ENCODE results near the gene CNIH2.

The CNIH2 gene

GRCh38 chr11:66281776-66282467, 3.9 kb downstream of the CNIH2 start:
- H2BK120ac ChIP-seq (ENCODE audit: low read depth, low read length): no peak overlapping the region
- no peaks in the 10 kb centered on the region for H3K9me3 ChIP-seq (ENCODE audit: control insufficient read depth, low read length)
- no peak overlapping the region for H2AK5ac ChIP-seq (ENCODE audit: low read length, severe bottlenecking)

DNA sequence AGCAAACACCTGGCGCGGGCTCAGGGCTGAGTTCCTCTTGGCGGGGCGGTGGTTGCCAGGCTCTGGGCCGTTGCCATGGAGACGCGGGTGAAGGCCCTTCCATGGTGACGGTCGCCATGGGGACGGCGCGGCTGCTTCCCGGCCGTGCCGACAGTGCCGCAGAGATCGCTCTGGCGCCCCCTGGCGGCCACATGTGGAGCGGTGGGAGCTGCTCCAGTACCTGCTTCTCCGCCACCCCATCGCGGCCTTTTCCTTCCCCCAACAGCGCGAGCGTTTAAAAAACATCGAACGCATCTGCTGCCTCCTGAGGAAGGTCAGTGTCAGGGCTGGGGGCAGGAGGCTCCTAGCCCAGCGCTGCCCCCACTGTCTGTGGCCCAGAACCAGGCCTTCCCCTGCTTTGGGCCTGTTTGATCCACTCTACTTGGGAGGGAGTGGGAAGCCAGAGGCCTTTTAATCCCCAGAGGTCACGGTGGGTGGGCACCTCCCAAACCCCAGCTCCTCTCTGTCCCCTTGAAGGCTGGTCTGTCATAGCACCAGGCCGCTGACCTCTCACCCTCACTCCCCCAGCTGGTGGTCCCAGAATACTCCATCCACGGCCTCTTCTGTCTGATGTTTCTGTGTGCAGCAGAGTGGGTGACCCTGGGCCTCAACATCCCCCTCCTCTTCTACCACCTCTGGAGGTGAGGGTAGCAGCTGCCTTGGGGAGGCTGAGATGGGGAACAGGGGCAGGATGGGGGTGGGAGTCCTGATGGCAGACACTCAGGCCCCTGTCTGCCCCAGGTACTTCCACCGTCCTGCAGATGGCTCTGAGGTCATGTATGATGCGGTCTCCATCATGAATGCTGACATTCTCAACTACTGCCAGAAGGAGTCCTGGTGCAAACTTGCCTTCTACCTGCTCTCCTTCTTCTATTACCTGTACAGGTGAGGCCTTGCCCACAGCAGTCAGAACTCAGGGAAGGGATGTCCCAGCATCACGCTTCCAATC, 4.8 kb downstream of the CNIH2 start:
- Histone ChIP-seq H3K27me3 (ENCODE audit: control insufficient read depth in 1 of 2, insufficient read depth in 1 of 2, low read length in 2 of 2) (peaks cover 7 to 13% of the 10 kb centered on the region in 2 experiments), H2AFZ (ENCODE audit: low read depth, low read length) (no peak overlapping the region), H4K91ac (ENCODE audit: low read length) (no peak overlapping the region), H2BK12ac (ENCODE audit: low read length in 2 of 2) (no peak overlapping the region), H2BK5ac (ENCODE audit: low read depth, low read length, poor library complexity, severe bottlenecking) (no peak overlapping the region), H3K36me3 (ENCODE audit: control insufficient read depth in 1 of 2, insufficient read depth in 2 of 2, low read depth in 1 of 2, low read length in 2 of 2) (peaks cover 36 to 48% of the 10 kb centered on the region in 2 experiments), H3K4me3 (ENCODE audit: insufficient read depth in 1 of 2, low read depth in 1 of 2, low read length in 2 of 2) (no peak overlapping the region), H3K18ac (ENCODE audit: low read depth in 1 of 2, low read length in 2 of 2) (no peak overlapping the region), H3K9ac (ENCODE audit: low read length) (peak overlapping the region; percentile 61), H3K9me3 (ENCODE audit: control insufficient read depth, low read length) (no peaks in the 10 kb centered on the region), H4K8ac (ENCODE audit: low read length) (no peak overlapping the region), H3K4me1 (ENCODE audit: control insufficient read depth, insufficient read depth, low read depth, low read length) (peaks cover 41% of the 10 kb centered on the region), H2BK120ac (ENCODE audit: low read depth, low read length) (no peak overlapping the region), H2AK5ac (ENCODE audit: low read length, severe bottlenecking) (no peak overlapping the region), H2BK15ac (ENCODE audit: low read depth, poor library complexity, severe bottlenecking) (no peak overlapping the region), H3K14ac (ENCODE audit: low read length in 2 of 2) (no peak overlapping the region), H3K79me1 (replicated peaks; ENCODE audit: low read length, poor library complexity, severe bottlenecking) (peaks cover 27% of the 10 kb centered on the region), H3K4me2 (ENCODE audit: low read length, poor library complexity, severe bottlenecking) (no peak overlapping the region), H3K23ac (ENCODE audit: low read length in 2 of 2) (no peak overlapping the region), H3K27ac (ENCODE audit: low read length, poor library complexity, severe bottlenecking) (no peak overlapping the region), H3K4ac (ENCODE audit: low read depth in 1 of 2, low read length in 2 of 2) (no peak overlapping the region)
- WGBS: 13% methylated on average over 33 of the region's 35 CpGs
- peak; percentile 96 for DNase-seq

More at GRCh38 chr11:66281776-66282467, 3.9 kb downstream of the CNIH2 start:
- Histone ChIP-seq H3K23ac (ENCODE audit: low read length in 2 of 2) (no peak overlapping the region), H3K9ac (ENCODE audit: low read length) (peak overlapping the region; percentile 22), H4K8ac (ENCODE audit: low read length) (no peak overlapping the region), H2AFZ (ENCODE audit: low read depth, low read length) (no peak overlapping the region), H3K4me1 (ENCODE audit: control insufficient read depth, insufficient read depth, low read depth, low read length) (peaks cover 39% of the 10 kb centered on the region), H2BK15ac (ENCODE audit: low read depth, poor library complexity, severe bottlenecking) (no peak overlapping the region), H3K36me3 (ENCODE audit: control insufficient read depth in 1 of 2, insufficient read depth in 2 of 2, low read depth in 1 of 2, low read length in 2 of 2) (peaks cover 33 to 40% of the 10 kb centered on the region in 2 experiments), H3K79me1 (replicated peaks; ENCODE audit: low read length, poor library complexity, severe bottlenecking) (peaks cover 26% of the 10 kb centered on the region), H3K27ac (ENCODE audit: low read length, poor library complexity, severe bottlenecking) (no peak overlapping the region), H3K4me3 (ENCODE audit: insufficient read depth in 1 of 2, low read depth in 1 of 2, low read length in 2 of 2) (no peak overlapping the region), H3K14ac (ENCODE audit: low read length in 2 of 2) (no peak overlapping the region), H2BK12ac (ENCODE audit: low read length in 2 of 2) (peak overlapping the region in 1 of 2 experiments; percentile 12), H3K4ac (ENCODE audit: low read depth in 1 of 2, low read length in 2 of 2) (no peak overlapping the region), H3K27me3 (ENCODE audit: control insufficient read depth in 1 of 2, insufficient read depth in 1 of 2, low read length in 2 of 2) (peaks cover 7 to 13% of the 10 kb centered on the region in 2 experiments), H3K4me2 (ENCODE audit: low read length, poor library complexity, severe bottlenecking) (no peak overlapping the region), H3K18ac (ENCODE audit: low read depth in 1 of 2, low read length in 2 of 2) (peak overlapping the region in 1 of 2 experiments; percentile 1), H4K91ac (ENCODE audit: low read length) (no peak overlapping the region), H2BK5ac (ENCODE audit: low read depth, low read length, poor library complexity, severe bottlenecking) (no peak overlapping the region)
- DNase-seq: no peak
- WGBS: 49% methylated on average over 10 of the region's 20 CpGs

DNA sequence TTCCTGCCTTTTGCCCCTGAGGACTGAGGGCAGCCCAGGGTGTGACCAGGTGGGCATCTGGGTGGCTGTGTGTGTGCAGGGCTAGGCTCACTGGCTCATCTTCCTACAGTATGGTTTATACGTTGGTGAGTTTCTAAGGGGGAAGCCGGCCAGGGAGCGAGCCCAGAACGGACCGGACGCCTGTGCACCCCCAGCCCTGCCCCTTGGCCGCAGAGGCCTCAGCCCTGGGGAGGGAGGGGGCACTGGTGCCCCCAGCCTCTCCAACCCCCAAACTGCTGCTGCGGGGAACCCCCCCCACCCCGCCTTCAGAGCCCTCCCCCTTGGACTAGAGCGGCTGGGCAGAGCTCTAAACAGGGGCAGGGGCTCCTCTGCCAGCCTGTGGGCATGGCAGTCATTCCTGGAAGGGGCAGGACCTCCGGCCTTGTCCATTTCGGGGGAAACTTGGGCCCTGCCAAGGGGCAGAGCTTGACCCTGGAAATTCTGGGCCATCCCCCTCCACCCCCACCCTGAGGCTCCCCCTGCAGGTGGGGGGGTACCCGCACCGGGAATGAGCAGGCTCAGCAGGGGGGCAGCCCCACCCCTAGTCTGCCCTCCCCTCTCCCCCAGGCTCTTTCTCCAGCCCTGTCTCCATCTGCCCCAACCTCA, 5.6 kb downstream of the CNIH2 start:
- no peak overlapping the region for H3K4me2 ChIP-seq (ENCODE audit: low read length, poor library complexity, severe bottlenecking)
- no peak overlapping the region for H2BK12ac ChIP-seq (ENCODE audit: low read length in 2 of 2)
- 92% methylated on average over 12 of the region's 14 CpGs for WGBS
- no peak overlapping the region for H3K18ac ChIP-seq (ENCODE audit: low read depth in 1 of 2, low read length in 2 of 2)
- no peak overlapping the region for H3K23ac ChIP-seq (ENCODE audit: low read length in 2 of 2)
- no peak overlapping the region for H3K27ac ChIP-seq (ENCODE audit: low read length, poor library complexity, severe bottlenecking)
- DNase-seq: no peak
- H3K4me1 ChIP-seq (ENCODE audit: control insufficient read depth, insufficient read depth, low read depth, low read length): peaks cover 40% of the 10 kb centered on the region
- no peak overlapping the region for H3K4ac ChIP-seq (ENCODE audit: low read depth in 1 of 2, low read length in 2 of 2)
- H4K91ac ChIP-seq (ENCODE audit: low read length): no peak overlapping the region
- H2BK5ac ChIP-seq (ENCODE audit: low read depth, low read length, poor library complexity, severe bottlenecking): no peak overlapping the region
- H2BK120ac ChIP-seq (ENCODE audit: low read depth, low read length): no peak overlapping the region
- no peak overlapping the region for H2AK5ac ChIP-seq (ENCODE audit: low read length, severe bottlenecking)
- H3K79me1 ChIP-seq (replicated peaks; ENCODE audit: low read length, poor library complexity, severe bottlenecking): peaks cover 28% of the 10 kb centered on the region
- H3K27me3 ChIP-seq (ENCODE audit: control insufficient read depth in 1 of 2, insufficient read depth in 1 of 2, low read length in 2 of 2): peaks cover 7 to 13% of the 10 kb centered on the region in 2 experiments
- H3K14ac ChIP-seq (ENCODE audit: low read length in 2 of 2): no peak overlapping the region
- H3K4me3 ChIP-seq (ENCODE audit: insufficient read depth in 1 of 2, low read depth in 1 of 2, low read length in 2 of 2): no peak overlapping the region
- H2AFZ ChIP-seq (ENCODE audit: low read depth, low read length): no peak overlapping the region
- H3K9me3 ChIP-seq (ENCODE audit: control insufficient read depth, low read length): no peaks in the 10 kb centered on the region
- H2BK15ac ChIP-seq (ENCODE audit: low read depth, poor library complexity, severe bottlenecking): no peak overlapping the region
- no peak overlapping the region for H4K8ac ChIP-seq (ENCODE audit: low read length)
- peaks cover 36 to 51% of the 10 kb centered on the region in 2 experiments for H3K36me3 ChIP-seq (ENCODE audit: control insufficient read depth in 1 of 2, insufficient read depth in 2 of 2, low read depth in 1 of 2, low read length in 2 of 2)
- no peak overlapping the region for H3K9ac ChIP-seq (ENCODE audit: low read length)

Data from mesenchymal stem cell (in vitro differentiated cells and primary cell).